22Rv1 (cell line): ENCODE data around the gene BRD7.

ENCODE experiments used
- H3K27ac ChIP-seq: fragments of 450-650 bp; 2 replicates; pipeline ENCODE4 v1.5.1; 2017
- ZFX ChIP-seq: fragments of 450-650 bp; IDR thresholded peaks from 2 replicates; pipeline ENCODE4 v1.6.1; 2017; ENCODE audit warnings: antibody characterized with exemption, borderline replicate concordance
- TF ChIP-seq, protein P1 (sequence below): fragments of 450-650 bp; IDR thresholded peaks from 2 replicates; pipeline ENCODE4 v1.5.1; 2017; ENCODE audit warnings: mild to moderate bottlenecking

The BRD7 gene

DNA sequence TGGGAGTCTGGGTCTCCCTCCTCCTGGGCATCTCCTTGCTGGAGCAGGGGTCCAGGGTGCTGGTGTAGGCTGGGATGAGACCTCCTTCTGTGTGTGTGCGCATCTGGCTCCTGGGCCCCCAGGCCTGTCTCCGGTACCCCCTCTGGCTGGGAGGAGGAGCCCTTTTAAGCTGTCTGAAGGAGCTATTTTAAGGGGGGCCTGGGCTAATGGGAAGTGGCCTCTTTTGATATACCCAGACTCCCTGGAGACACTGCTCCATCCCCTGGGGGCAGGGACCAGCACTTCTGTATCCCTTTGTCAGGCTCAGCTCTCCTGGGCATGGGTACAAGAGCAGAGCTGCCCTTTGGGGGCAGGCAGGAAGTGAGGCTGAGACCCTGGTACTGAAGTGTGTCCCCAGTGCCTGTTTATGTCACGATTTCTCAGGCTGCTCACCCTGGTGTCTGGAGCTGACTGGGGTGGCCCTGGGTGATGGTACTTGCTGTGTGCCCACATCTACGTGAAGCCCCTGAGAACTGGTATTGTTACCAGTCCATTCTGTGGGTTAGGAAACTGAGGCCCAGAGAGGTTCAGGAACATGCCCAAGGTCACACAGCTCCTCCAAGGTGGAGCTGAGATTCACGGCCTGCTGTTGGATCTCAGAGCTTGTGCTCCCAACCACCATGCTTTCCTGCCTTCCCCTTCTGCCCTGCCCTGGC, 96.0 kb downstream of the BRD7 start:
- no peak overlapping the region for H3K27ac ChIP-seq

DNA sequence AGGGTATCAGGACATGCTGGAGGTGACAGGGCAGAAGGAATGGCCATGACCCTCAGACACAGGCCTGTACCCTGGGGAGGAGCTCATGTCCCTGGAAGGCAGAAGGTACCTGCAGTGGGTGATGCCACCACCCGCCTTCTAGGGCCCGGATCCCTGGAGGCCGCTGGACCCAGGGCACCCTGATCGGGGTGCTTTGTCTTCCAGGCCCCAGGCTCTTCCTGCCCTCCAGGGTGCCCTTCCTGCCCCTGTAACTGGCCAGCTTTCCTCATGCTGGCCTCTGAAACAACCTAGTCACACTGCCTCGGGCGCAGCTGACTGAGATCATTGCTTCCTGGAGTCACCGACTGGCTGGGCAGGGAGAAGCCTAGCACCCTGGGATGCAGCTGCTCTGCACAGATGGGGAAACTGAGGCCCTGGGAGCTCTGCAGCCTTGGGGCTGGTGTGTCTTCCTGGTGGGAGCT, 96.6 kb downstream of the BRD7 start:
- TF ChIP-seq, protein P1, sequence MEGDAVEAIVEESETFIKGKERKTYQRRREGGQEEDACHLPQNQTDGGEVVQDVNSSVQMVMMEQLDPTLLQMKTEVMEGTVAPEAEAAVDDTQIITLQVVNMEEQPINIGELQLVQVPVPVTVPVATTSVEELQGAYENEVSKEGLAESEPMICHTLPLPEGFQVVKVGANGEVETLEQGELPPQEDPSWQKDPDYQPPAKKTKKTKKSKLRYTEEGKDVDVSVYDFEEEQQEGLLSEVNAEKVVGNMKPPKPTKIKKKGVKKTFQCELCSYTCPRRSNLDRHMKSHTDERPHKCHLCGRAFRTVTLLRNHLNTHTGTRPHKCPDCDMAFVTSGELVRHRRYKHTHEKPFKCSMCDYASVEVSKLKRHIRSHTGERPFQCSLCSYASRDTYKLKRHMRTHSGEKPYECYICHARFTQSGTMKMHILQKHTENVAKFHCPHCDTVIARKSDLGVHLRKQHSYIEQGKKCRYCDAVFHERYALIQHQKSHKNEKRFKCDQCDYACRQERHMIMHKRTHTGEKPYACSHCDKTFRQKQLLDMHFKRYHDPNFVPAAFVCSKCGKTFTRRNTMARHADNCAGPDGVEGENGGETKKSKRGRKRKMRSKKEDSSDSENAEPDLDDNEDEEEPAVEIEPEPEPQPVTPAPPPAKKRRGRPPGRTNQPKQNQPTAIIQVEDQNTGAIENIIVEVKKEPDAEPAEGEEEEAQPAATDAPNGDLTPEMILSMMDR = no peak
- no peak for TF ChIP-seq ZFX

More for the DNA sequence above, 96.0 kb downstream of the BRD7 start:
- TF ChIP-seq ZFX = no peak
- TF ChIP-seq, protein P1 = no peak

GRCh38 chr16:50271148-50272041, 97.4 kb downstream of the BRD7 start:
- no peak overlapping the region for H3K27ac ChIP-seq
- TF ChIP-seq, protein P1 = no peak
- TF ChIP-seq ZFX = no peak

More for the DNA sequence above, 96.6 kb downstream of the BRD7 start:
- H3K27ac ChIP-seq = no peak overlapping the region

- no peak overlapping the region for H3K27ac ChIP-seq
Measured at GRCh38 chr16:50270510-50271147, 98.2 kb downstream of the BRD7 start.

GRCh38 chr16:50269769-50270509, 98.8 kb downstream of the BRD7 start:
- no peak overlapping the region for H3K27ac ChIP-seq
- TF ChIP-seq, protein P1 = no peak
- TF ChIP-seq ZFX = no peak

More at GRCh38 chr16:50270510-50271147, 98.2 kb downstream of the BRD7 start:
- TF ChIP-seq, protein P1 = no peak
- TF ChIP-seq ZFX = no peak

DNA sequence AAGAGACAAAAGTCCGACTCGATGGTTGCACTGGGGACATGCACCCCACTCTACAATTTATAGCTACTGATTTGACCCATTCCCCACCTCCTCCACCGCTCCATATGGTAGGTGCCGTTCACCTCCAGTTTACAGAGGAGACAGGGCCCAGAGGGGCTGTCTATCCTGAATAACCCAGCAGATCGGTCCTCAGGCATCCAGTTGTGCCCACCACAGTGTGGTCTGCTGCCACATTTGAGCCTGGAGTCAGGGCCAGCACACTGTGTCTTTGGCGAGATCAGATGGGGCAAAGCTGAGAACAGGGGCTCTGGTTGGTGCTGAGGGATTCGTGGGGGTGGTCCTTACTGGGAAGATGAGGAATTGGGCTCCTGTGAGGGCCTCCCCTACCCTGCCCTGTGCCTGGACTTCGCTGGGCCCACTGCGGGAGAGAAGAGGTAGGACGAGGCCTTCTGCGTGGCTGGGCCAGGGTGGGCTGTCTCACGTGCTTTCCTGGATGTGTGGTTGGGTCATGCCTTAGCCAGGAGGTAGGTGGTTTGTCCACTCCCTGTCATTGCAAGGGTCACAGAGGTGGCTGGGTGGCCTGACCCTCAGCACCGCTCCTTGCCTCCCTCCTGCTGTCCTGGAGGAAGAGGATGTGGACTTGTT, 99.6 kb downstream of the BRD7 start:
- no peak overlapping the region for H3K27ac ChIP-seq
- no peak for TF ChIP-seq ZFX
